Cerebellar nuclear complex (tissue), 1 donor: ENCODE measurements around the gene CLN3.
"Not testable (repeated sequence)": the region's sequence is repeated elsewhere in the genome, so short reads cannot be mapped to it uniquely, and the experiment has no call there.

ENCODE experiments used
- DNase-seq, 2 experiments: peaks; one replicate each; lab custom pipeline; 2025; lab: John Stamatoyannopoulos, UW

Gene CLN3

DNA sequence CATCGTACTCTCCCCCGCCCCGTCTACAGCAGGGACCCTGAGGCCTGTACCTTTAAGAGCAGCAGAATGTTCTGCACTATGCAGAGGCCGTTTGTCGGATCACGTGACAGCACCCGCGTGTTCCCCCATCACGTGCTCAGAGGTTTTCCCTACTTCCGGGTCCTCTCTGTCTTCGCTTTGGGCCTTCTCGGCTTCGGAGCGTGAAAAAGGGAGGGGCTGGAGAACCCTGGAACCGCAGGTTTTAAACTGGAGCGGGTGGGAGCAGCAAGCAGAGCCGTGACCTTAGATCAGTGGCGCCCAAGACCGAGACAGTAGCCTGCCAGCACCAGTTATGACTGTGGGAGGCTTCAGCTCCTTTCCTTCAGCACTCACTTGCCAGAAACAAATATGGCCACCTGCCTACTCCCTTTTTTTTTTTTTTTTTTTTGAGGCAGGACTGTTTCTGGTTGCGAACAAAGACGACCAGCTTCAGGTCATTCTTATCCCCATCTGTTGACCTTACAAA, at the start of gene CLN3:
CLN3 (minus strand) TSS at position 105 of the 505 bp plus-strand sequence. CDS start 315 bp downstream, outside the sequence.
- peak; percentile 32 to 93 for DNase-seq

DNA sequence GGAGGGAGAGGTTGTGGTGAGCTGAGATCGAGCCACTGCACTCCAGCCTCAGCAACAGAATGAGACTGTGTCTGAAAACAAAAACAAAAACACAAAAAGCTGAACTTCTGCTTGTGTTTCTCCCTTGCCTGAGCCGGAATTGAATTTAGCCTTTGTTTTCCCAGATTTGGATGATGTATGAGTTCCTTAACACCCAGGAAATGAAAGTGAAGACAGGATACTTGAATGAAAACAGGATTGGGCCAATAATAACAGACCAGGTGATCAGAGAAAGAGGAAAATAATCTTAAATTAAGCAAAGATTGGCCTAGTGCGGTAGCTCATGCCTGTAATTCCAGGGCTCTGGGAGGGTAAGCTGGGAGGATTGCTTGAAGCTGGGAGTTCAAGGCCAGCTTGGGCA, 48.5 kb upstream of the CLN3 start:
- DNase-seq, result no peak

DNA sequence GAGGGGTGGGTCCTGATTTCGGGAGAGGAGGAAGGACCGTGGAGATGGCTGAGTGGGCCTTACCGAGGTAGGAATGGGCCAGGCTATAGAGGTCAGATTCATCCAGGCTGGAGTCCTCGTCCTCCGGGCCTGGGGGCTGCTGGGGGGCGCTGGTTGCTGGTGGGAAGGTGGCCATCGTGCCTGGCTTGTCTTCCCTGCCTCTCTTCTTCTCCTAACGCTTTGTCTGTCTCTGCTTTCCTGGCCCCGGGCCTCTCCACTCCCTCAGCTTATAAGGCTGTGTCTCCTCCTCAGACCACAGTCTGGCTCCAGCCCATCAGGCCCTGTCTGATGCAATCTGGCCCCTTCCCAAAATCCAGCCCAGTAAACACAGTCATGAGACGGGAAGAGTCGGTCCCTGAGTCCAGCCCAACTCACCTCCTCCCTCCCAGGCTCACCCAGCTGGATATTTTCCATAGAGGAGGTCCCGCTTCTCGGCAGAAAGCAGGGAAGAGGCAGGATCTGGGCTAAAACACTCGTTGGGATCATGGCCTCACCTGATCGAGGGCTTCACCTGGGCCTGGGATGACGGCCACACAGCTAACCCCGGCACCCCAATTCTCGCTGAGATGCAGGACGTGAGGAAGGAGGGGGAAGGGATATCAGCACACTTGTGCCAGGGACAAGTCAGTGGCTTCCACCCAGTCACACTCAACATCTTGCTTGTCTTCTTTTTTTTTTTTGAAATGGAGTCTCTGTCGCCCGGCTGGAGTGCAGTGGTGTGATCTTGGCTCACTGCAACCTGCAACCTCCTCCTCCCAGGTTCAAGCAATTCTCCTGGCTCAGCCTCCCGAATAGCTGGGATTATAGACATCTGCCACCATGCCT, 47.1 kb upstream of the CLN3 start, which contains the start of gene NUPR1:
NUPR1 (minus strand) TSS at position 242 of the 864 bp plus-strand sequence; CDS start at position 175, 67 bp downstream.
- peak; percentile 90 to 93 for DNase-seq

DNA sequence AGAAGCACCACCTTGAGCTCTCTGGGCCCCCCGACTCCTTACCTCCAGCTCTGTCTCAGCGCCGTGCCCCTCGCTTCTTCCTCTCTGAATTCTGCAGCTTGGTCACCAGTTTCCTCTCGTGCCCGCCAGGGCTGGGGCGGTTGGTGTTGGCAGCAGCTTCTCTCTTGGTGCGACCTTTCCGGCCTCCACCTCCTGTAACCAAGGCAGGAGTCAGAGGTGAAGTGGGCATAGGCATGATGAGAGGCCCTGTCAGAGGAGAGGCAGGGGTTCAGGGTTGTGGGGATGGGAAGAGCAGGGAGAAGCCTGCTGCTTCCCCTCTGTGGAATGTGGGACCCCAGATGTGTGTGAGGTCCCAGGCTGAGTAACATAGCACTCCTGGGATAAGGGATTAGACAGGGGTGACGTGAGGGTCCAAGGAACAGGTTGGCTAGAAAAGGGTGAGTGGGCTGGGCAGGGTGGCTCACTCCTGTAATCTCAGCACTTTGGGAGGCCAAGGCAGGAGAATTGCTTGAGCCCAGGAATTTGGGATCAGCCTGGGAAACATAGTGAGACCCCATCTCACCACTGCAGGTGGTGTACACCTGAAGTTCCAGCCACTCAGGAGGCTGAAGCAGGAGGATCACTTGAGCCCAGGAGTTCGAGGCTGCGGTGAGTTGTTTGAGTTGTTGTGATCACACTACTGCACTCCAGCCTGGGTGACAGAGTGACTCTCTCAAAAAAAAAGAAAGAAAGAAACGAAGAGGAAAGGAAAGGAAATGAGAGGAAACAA, 46.3 kb upstream of the CLN3 start:
- DNase-seq, result no peak

DNA sequence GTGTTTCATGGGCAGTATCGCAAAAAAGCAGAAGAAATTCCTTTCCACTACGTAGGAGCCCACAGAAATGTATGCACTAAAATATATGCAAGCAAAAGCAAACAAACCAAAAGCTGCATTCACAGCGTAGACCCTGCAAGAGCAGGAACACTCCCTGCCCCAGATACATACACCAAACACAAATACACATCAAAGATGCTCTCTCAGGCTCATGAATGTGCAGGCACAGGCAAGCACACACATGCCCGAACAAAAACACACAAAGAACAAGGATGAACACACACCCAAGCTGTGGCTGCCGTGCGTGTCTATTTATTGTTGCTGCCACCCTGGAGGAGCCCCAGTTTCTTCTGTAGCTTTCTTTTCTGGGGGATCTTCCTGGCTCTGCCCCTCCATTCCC, 45.2 kb upstream of the CLN3 start:
- DNase-seq, result no peak

DNA sequence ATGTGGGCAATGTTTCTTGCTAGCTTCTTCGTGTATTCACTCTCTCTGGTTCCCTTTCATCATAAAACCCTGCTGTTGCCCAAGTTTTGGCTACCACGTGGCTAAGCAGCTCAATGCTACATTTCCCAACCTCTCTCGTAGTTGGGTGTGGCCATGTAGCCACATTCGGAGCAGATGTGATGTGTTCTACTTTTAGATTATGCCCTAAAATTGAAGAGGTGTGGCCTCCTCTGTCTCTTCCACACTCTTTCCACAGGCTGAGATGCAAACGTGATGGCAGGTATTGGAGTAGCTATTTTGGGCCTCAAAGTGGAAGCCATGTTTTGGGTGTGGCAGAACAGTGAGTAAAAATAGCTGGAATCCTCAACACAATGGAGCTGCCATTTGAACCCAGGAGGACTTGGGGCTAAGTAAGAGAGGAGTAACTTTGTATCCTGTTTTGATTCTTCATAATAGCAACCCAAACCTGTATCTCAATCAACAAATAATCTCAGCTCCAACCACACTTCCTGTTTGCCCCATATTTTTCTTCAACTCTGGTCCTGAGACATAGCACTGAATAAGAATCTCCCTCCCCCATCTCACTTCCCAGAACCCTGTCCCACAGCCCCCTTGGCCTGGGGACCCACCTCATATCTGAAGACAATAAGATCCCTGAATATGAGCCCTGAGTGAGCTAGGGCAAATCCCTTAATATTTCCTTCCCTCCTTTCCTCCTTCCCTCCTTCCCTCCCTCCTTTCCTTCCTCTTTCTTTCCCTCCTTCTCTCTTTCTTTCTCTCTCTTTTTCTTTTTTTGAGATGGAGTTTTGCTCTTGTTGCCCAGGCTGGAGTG, 42.9 kb upstream of the CLN3 start:
- no peak for DNase-seq

DNA sequence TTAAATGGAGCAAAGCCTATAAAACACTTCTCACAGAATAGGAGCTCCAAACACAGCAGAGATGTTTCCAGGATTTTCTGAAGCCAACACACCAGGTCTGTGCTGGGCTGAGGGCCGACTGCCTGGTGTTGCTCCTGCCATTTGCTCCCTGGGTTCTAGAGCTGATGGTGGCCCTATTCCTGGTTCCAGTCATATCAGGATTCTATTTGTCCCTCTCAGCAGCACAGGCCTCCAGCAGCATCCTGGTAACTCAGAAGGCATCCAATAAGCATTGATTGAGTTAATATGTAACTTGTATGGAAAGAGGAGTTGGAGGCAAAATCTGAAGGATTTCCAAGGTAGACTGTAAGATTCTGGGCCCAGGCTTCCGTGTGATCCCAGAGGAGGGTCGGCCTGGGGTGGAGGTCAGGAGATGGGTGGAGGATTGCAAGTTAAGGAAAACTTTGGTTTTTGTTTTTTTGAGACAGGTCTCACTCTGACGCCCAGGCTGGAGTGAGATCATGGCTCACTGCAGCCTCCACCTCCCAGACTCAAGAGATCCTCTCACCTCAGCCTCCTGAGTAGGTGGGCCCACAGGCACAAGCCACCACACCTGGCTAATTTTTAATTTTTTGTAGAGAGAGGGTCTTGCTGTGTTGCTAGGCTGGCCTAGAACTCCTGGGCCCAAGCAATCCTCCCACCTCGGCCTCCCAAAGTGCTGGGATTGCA, 41.2 kb upstream of the CLN3 start:
- DNase-seq, result no peak

DNA sequence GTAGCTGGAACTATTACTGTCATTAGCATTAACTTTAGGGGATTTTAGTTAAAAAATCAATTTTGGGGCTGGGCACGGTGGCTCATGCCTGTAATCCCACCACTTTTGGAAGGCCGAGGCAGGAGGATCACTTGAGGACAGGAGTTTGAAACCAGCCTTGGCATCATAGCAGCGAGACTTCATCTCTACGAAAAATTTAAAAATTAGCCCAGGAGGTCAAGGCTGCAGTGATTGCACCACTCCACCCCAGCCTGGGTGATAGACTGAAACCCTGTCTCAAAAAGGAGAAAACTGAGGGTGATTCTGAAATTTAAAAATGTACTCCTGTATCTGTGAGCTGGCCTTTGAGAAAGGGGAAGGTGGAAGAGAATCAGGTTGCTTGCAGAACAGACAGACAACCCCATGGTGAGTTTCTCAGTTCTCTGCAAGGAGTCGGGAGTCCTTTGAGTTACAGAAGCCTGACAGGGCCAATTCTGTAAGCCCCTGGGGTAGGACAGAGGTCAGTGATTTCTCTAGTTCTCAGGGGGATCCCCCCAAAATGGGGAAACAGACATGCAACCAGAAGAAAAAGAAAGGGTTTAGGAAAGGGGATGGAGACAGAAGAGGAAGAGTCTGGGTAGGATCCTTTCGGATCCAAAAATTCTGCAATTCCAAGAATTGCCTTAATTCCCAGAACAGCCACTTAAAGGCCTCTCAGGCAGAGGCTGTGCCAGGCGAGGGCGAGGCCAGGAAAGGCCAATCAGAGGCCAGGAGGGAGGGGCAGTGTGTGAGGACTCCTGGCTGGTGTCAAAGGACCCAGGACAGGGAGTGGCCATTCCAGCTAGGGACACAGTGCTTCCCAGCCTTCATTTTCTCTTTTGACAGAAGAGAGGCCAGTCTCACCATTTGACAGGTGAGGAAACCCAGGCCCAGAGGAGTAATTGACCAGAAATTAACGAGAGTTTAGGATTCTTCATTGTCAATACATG, 40.2 kb upstream of the CLN3 start:
- DNase-seq, result no peak

DNA sequence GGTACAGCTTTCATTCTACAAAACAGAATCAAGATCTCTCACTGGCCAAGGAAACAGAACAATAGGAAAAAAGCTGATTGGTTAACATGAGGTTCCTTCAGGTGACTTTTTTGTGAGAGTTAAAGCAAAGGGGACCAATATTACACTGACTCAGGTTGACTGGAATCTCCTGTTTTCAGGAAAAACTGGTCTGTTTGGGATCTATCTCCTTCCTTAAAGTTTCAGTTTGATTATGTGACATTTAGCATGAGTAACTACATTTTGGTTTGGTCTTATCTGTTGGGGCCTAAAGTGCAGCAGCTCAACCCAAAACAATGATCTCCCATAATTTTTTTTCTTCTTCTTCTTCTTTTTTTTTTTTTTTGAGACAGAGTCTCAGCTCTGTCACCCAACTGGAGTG, 37.2 kb upstream of the CLN3 start:
- DNase-seq, result no peak

DNA sequence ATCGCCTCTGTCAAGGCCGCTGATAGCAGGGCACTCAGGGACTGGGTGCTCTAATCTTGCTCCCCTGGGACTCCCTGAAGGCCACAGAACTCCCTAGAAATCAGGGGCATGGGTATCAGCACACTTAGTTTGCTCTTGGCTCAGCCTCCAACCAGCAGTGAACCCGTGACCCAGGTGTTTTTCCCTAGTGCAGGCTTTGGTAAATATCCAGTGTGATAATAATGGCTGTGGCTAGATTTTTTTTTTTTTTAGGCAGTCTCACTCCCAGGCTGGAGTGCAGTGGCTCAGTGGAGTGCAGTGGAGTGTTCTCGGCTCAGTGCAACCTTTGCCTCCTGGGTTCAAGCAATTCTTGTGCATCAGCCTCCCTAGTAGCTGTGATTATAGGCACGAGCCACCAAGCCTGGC, 36.6 kb upstream of the CLN3 start:
- DNase-seq, result no peak

DNA sequence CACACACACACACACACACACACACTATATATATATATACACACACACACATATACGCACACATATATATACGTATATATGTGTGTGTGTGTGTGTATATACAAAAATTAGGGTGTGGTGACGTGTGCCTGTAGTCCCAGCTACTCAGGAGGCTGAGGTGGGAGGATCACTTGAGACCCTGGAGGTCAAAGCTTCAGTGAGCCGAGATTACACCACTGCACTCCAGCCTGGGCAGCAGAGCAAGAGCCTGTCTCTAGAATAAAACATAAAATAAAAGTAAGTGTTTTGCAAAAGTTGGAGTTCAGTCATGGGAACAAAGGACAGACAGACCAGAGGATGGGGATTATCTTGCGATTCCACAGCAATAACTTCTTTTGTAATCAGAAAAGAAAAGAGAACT, 36.1 kb upstream of the CLN3 start:
- no peak for DNase-seq

DNA sequence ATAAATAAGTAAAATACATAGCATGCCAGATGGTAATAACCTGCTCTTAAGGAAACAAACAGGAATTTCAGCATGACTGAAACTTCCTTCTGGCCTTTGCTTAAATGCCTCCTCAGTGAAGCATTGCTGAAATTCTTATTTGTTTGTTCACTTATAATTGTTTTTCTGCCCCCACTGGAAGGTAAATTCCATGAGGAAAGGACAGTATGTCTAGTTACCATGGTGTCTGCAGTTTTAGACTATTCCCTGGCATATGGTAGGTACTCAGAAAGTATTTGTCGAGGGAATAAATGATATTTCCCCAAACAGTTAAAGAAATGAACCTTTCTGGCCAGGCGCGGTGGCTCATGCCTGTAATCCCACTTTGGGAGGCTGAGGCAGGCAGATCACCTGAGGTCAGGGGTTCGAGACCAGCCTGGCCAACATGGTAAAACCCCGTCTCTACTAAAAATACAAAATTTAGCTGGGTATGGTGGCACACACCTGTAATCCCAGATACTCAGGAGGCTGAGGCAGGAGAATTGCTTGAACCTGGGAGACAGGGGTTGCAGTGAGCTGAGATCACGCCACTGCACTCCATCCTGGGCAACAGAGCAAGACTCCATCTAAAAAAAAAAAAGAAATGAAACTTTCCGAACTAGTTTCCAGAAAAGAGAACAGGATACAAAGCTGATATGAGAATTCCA, 35.4 kb upstream of the CLN3 start:
- DNase-seq, result not testable (repeated sequence)

DNA sequence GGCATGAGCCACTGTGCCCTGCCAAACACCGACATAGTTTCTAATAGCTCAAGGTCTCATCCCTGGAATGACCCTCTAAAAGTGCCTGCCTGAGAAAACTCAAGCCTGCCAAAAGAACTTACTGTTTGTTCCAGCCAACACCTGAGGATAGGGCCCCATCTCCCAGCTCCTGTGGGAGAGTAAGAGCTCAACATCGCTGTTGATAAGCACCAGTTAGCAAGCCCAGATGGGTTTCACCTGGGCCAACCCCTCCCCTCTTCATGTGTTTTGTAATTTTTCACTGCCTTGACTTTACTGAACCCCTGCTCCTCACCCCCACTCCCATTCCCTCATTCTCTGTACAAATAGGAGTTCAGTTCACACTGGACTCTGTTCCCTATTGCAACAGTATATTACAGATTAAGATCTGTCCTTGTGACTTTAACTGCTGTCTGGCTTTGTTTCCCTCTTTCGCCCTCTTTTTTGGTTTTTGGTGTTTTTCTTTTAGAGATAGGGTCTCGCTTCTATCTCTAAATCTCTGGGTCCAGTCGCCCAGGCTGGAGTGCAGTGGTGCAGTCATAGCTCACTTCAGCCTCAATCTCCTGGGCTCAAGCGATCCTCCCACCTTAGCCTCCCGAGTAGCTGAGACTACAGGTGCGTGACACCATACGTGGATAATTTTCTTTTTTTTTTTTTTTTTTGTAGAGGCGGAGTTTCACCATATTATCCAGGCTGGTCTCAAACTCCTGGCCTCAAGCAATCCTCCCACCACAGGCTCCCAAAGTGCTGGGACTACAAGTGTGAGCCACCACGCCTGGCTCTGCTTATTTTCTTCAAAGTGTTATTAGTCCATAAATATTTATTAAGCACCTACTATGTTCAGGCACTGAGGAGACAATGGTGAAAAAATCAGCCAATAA, 34.6 kb upstream of the CLN3 start:
- DNase-seq, result no peak

DNA sequence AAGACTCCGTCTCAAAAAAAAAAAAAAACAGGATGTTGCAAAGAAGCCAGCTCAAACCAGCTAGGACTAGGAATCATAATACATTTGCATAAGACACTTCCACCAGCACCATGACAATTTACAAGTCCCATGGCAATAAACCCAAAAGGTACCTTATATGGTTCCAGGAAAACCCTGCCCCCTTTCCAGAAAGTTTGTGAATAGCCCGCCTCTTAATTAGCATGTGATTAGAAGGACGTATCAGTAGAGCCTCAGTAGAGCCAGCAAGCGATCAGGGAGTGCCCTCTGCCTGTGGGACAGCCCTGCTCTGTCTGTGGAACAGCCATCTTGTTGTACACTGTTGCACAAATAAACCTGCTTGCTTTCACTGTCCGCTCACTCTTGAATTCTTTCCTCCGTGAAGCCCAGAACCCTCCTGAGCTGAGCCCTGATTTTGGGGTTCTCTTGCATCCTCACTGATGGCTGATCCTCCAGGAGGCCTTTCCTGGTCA, 32.9 kb upstream of the CLN3 start:
- DNase-seq, result no peak

DNA sequence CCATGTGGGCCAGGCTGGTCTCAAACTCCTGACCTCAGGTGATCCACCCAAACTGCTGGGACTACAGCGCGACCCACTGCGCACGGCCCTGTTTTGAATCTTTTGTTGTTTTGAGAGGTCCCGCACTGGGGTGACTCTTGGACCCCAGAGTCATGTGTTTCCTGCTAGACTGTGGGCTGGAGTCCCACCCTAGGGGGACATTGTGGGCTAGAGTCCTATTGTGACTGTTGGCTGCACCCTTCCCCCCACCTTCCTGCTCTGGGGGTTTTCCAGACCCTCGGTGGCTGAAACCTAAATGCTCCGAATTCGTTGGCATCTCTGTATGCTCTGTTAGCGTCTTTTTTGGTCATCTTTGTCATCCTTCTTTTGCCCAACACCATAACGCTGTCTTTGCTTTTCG, 30.9 kb upstream of the CLN3 start:
- DNase-seq, result no peak

DNA sequence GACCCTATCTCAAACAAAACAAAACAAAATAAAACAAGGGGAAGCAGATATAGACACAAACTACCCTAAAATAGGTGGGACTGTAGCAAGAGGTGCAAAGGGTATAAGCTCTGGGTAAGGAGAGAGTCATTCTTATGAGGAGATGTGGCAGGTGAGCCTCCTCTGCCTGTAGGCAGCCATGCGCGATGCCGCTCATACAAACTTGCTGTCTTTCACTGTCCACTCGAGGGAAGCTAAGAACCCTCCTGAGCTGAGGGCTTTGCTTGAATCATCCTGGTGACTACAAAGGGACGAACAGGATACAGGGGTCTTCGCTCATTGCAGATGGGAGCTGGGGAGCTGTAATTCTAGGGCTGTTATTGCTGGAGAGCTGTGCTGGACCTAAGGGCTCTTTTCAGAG, 29.6 kb upstream of the CLN3 start:
- DNase-seq, result no peak

DNA sequence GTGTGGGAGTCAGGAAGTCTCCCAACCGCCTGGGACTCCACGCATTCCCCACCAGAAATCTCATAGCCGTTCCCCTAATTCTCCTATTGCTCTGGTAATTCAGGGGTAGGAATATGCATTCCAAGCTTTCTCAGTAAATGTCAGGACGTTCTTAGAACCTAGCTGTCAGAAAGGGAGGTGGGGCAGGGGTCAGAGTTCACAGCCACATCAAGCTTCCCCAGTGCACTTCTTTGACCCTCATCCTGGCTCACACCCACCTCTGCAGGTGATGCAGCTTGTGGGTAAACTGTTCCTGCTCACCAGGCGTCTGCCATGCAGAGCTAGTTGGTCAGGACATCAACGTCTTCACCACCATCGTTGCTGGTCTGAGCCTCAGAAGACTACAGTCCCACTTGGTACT, 28.8 kb upstream of the CLN3 start:
- no peak for DNase-seq

DNA sequence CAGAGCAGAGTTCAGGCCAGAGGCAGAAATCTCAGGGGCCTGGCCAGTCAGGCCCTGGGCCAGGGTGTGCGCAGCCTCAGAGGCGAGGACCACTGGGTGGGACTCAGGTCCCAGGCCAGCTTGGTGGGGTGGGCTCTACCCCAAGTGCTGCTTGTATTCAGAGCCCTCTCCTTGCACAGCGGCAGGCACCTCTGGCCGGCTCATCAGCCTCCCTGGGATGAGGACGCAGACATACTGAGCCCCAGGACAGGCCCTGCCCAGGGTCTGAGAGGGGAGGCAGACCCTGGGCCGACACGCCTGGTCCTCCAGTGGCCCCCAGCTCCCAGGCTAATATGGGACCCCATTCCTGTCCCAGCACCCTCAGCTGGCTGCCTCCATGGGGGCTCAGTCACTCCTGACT, 22.4 kb upstream of the CLN3 start:
- no peak for DNase-seq
